Uterus (tissue), 4 donors: ENCODE data around the gene ATP6V1C2. TPM values are rescaled to one million over a fixed set of nuclear protein-coding genes. Genes with fewer than 3 reads are reported as not detected.

Experiments
- DNase-seq, 2 donors: peaks; one replicate each; pipeline ENCODE4 v3.0.0-alpha.2; 2019 to 2020
- H3K27ac ChIP-seq, 2 donors: fragments of 200-600 bp; sonication (generic); 1 replicate in 1 of 2; 2 replicates in 1 of 2; pipeline ENCODE4 v1.5.1; 2016 to 2018
- H3K27me3 ChIP-seq, 2 donors: fragments of 200-600 bp; sonication (generic); one replicate each; pipeline ENCODE4 v1.5.1; 2018 to 2019; ENCODE audit warnings: control low read depth in 1 of 2
- H3K36me3 ChIP-seq, 2 donors: fragments of 200-600 bp; sonication (generic); one replicate each; pipeline ENCODE4 v1.5.1; 2019; ENCODE audit warnings: control low read depth in 1 of 2
- H3K4me1 ChIP-seq, 2 donors: fragments of 200-600 bp; sonication (generic); one replicate each; pipeline ENCODE4 v1.5.1; 2018 to 2019; ENCODE audit warnings: control low read depth in 1 of 2
- H3K4me3 ChIP-seq, 2 donors: fragments of 200-600 bp; sonication (generic); 1 replicate in 1 of 2; 2 replicates in 1 of 2; pipeline ENCODE4 v1.5.1; 2018 to 2019; ENCODE audit warnings: mild to moderate bottlenecking in 1 of 2
- H3K9me3 ChIP-seq, 2 donors: fragments of 200-600 bp; sonication (generic); one replicate each; pipeline ENCODE4 v1.5.1; 2019; ENCODE audit warnings: control low read depth in 1 of 2
- POLR2A ChIP-seq, 2 donors: fragments of 450-650 bp; IDR thresholded peaks; one replicate each; pipeline ENCODE4 v1.6.1; 2016; ENCODE audit warnings: antibody characterized with exemption in 2 of 2, mild to moderate bottlenecking in 1 of 2, moderate library complexity in 1 of 2
- intact Hi-C: fragments of 100-400 bp; cut with DNase I; formaldehyde crosslinking; loops from one replicate; pipeline ENCODE4 v1.15.1; 2023; ENCODE audit warnings: low total_unique reads
- total RNA-seq, 4 donors: library from RNA; depleted of rRNA in 3 of 4; stranded (reverse); fragments of >200 nt in 3 of 4; gene quantifications; one replicate each; pipeline versions ENCODE4 v1.1.0 to v1.2.4, GENCODE V29; 2014 to 2023
- TF ChIP-seq, protein P1 (sequence below), 4 experiments: fragments of 200-600 bp in 2 of 4; fragments of 450-650 bp in 2 of 4; sonication (generic) in 2 of 4; IDR thresholded peaks; one replicate each; pipeline ENCODE4 v1.5.1; 2016 to 2019; ENCODE audit warnings: antibody characterized with exemption in 4 of 4, mild to moderate bottlenecking in 2 of 4, moderate library complexity in 1 of 4
- donor health status: DM: yes; HTN: yes; CAD: no.

ATP6V1C2 gene
- total RNA-seq, 4 donors from 2014 or later = 0.26 to 3.6 (median 0.61) TPM; not detected in 1

GRCh38 chr2:10784719-10785118 is 63.3 kb downstream of the ATP6V1C2 start:
- no peak for TF ChIP-seq POLR2A (IDR thresholded peaks at IDR 0.05)
- TF ChIP-seq, protein P1, sequence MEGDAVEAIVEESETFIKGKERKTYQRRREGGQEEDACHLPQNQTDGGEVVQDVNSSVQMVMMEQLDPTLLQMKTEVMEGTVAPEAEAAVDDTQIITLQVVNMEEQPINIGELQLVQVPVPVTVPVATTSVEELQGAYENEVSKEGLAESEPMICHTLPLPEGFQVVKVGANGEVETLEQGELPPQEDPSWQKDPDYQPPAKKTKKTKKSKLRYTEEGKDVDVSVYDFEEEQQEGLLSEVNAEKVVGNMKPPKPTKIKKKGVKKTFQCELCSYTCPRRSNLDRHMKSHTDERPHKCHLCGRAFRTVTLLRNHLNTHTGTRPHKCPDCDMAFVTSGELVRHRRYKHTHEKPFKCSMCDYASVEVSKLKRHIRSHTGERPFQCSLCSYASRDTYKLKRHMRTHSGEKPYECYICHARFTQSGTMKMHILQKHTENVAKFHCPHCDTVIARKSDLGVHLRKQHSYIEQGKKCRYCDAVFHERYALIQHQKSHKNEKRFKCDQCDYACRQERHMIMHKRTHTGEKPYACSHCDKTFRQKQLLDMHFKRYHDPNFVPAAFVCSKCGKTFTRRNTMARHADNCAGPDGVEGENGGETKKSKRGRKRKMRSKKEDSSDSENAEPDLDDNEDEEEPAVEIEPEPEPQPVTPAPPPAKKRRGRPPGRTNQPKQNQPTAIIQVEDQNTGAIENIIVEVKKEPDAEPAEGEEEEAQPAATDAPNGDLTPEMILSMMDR (IDR thresholded peaks at IDR 0.05) = no peak
- intact Hi-C loops = no loop called here
- DNase-seq = no peak
- Histone ChIP-seq H3K9me3 (no peaks in the 10 kb centered on the region), H3K4me3 (no peak overlapping the region), H3K4me1 (no peaks in the 10 kb centered on the region), H3K36me3 (no peaks in the 10 kb centered on the region), H3K27me3 (no peaks in the 10 kb centered on the region), H3K27ac (no peak overlapping the region)

GRCh38 chr2:10785260-10785659 is 63.8 kb downstream of the ATP6V1C2 start:
- Histone ChIP-seq H3K4me1 (no peaks in the 10 kb centered on the region), H3K36me3 (no peaks in the 10 kb centered on the region), H3K27ac (no peak overlapping the region), H3K9me3 (no peaks in the 10 kb centered on the region), H3K4me3 (no peak overlapping the region), H3K27me3 (no peaks in the 10 kb centered on the region)
- TF ChIP-seq, protein P1 (IDR thresholded peaks at IDR 0.05) = no peak
- no peak for TF ChIP-seq POLR2A (IDR thresholded peaks at IDR 0.05)
- intact Hi-C loops = no loop called here
- no peak for DNase-seq

- intact Hi-C loops = no loop called here
- no peak overlapping the region for H3K27ac ChIP-seq
- no peak overlapping the region for H3K4me3 ChIP-seq
- no peaks in the 10 kb centered on the region for H3K27me3 ChIP-seq
- H3K36me3 ChIP-seq = no peaks in the 10 kb centered on the region
- no peak for DNase-seq
- no peaks in the 10 kb centered on the region for H3K9me3 ChIP-seq
- no peaks in the 10 kb centered on the region for H3K4me1 ChIP-seq
- TF ChIP-seq, protein P1 (IDR thresholded peaks at IDR 0.05) = no peak
- TF ChIP-seq POLR2A (IDR thresholded peaks at IDR 0.05) = no peak
Measured at GRCh38 chr2:10786240-10786982, 65.0 kb downstream of the ATP6V1C2 start.

GRCh38 chr2:10787176-10787968 is 65.9 kb downstream of the ATP6V1C2 start:
- Histone ChIP-seq H3K27ac (no peak overlapping the region), H3K27me3 (no peaks in the 10 kb centered on the region), H3K36me3 (no peaks in the 10 kb centered on the region), H3K4me3 (no peak overlapping the region), H3K4me1 (no peaks in the 10 kb centered on the region), H3K9me3 (no peaks in the 10 kb centered on the region)
- intact Hi-C loops = no loop called here
- no peak for TF ChIP-seq POLR2A (IDR thresholded peaks at IDR 0.05)
- TF ChIP-seq, protein P1 (IDR thresholded peaks at IDR 0.05) = no peak
- no peak for DNase-seq

GRCh38 chr2:10788855-10789254 is 67.4 kb downstream of the ATP6V1C2 start:
- no peak for TF ChIP-seq POLR2A (IDR thresholded peaks at IDR 0.05)
- Histone ChIP-seq H3K4me1 (no peaks in the 10 kb centered on the region), H3K27ac (no peak overlapping the region), H3K36me3 (no peaks in the 10 kb centered on the region), H3K27me3 (no peaks in the 10 kb centered on the region), H3K9me3 (no peaks in the 10 kb centered on the region), H3K4me3 (no peak overlapping the region)
- DNase-seq = no peak
- intact Hi-C loops = no loop called here
